SK-N-SH (cell line): ENCODE data around the gene HLA-DQA2.

Experiments used
- CHD2 ChIP-seq: fragments of 150-350 bp; IDR thresholded peaks from 2 replicates; pipeline ENCODE4 v1.6.1; 2018; ENCODE audit warnings: low read length; ENCODE audit not compliant: partially characterized antibody
- CTCF ChIP-seq: fragments of 200-600 bp; sonication (generic); IDR thresholded peaks from 2 replicates; pipeline ENCODE4 v1.6.1; 2017; ENCODE audit warnings: antibody characterized with exemption, mild to moderate bottlenecking, moderate library complexity
- GABPA ChIP-seq: IDR thresholded peaks from 2 replicates; pipeline ENCODE4 v1.4.0; 2012; ENCODE audit warnings: low read depth, mild to moderate bottlenecking
- MXI1 ChIP-seq: IDR thresholded peaks from 2 replicates; pipeline ENCODE4 v1.6.1; 2012; ENCODE audit warnings: mild to moderate bottlenecking, low read depth, low read length, improper control_type of control experiment
- TAF1 ChIP-seq: IDR thresholded peaks from 2 replicates; pipeline ENCODE4 v1.6.1; 2012; ENCODE audit warnings: low read depth, mild to moderate bottlenecking, low read length, moderate library complexity, borderline replicate concordance

GRCh38 chr6:32794510-32794909, 53.3 kb downstream of the HLA-DQA2 start:
- no peak for TF ChIP-seq CTCF
- no peak for TF ChIP-seq TAF1
- TF ChIP-seq GABPA, result no peak
- no peak for TF ChIP-seq CHD2
- no peak for TF ChIP-seq MXI1
